Endothelial cell of hepatic sinusoid (primary cell): ENCODE data around the gene CFAP46.
"Not testable (repeated sequence)": the region's sequence is repeated elsewhere in the genome, so short reads cannot be mapped to it uniquely, and the experiment has no call there.

Experiments
- in situ Hi-C: cut with HindIII; loops from 2 replicates; pipeline ENCODE4 v1.10.0; 2017; ENCODE audit warnings: low sequenced_read_pairs

Gene CFAP46

DNA sequence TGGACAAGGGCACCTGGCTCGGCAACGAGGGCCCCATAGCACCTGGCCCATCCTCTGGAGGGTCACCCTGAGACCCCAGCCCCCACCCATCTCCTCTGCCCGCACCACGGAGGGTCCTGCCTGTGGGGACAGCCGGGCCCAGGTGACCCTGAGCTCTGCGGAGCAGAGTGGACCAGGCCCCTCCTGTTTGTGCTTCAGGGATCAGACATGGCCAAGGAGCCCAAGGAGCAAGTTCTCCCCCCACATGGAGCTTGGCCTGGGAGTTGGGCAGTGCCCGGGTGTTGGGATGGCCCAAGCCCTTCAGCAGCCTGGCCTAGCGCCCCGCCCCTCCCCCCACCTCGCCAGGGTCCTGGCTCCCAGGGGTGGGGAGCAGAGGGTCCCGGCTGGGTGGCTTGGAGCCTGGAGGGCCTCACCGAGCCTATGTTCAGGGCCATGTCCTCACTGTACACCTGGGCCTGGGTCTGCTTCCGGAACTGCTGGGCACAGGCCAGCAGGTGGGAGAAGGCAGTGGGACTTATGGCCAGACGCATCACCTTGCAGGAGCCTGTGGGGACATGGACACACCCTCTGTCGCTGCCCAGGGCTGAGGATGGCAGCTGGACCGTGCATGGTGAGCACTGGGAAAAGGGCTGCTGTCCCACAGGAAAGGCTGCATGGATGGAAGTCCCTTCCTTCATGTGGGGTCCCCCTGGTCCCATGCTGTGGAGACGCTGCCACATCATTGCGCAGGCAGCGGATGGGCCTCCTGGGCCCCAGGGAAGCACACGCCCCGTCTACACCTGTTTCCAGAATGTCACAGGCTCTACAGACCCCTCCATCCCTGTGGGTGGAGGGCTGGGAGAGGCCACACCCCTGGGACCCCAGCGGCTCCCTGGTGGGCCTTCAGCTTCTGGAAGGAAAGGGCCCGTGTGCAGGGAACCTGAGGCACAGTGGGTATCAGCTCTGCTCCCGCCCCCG lies 107.2 kb downstream of the CFAP46 start:
- in situ Hi-C loops, result loop anchor here (5.0 kb wide), 1 partner anchor 63 kb away; no protein-coding TSS in a partner anchor

DNA sequence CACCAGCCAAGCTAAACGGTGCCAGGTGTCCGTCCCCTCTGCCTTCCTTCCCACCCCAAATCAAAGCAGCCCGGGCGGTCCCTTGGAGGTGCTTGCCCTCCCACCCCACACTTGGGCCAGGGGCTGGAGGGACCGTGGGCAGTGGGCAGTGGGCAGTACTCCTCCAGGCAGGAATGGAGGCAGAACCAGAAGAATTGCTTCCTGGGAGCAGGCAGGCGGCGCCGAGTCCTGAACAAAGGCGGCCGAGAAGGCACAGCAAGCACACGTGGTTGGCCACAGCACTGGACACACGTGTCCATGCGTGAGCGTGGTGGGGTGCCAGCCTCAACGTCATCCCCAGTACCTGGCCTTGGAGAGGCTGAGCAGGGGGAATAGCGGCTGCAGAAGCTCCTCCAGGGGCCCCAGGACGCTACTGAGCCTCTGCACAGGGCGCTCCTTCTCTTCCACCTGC lies 108.0 kb downstream of the CFAP46 start:
- in situ Hi-C loops, result loop anchor here (5.0 kb wide), 1 partner anchor 62 kb away; no protein-coding TSS in a partner anchor

DNA sequence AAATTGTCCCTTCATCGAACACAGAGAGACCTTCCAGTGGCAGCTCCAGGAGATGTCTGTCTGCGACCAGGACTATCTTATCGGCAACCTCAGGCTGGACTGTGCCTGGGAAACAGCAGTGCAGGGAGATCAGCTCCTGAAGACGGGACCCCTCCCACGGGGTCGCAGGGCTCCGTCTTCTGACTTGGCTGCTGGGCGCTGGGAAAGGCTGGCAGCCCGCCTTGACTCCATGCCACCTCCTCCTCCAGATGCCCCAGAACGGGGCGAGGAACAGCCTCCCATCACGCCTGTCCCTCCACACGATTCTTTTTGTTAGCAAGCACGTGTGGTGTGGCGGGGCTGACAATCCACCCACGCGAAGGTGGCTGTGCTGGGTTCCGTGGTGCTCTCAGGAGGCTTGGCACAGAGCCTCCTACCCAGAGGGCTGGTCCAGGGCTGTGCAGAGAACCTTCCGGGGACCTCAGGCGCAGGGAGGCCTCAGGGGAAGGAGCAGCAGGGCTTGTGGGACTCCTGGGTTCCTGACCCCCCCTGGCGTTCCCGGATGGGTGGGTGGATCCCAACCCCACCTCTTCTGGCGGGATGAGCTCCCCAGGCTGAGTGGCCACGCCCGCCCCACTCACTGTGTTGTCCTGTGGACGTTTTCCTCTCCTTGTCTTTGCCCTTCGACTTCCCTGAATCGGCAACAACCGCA lies 108.8 kb downstream of the CFAP46 start:
- in situ Hi-C loops, result loop anchor here (5.0 kb wide), 1 partner anchor 61 kb away; no protein-coding TSS in a partner anchor

DNA sequence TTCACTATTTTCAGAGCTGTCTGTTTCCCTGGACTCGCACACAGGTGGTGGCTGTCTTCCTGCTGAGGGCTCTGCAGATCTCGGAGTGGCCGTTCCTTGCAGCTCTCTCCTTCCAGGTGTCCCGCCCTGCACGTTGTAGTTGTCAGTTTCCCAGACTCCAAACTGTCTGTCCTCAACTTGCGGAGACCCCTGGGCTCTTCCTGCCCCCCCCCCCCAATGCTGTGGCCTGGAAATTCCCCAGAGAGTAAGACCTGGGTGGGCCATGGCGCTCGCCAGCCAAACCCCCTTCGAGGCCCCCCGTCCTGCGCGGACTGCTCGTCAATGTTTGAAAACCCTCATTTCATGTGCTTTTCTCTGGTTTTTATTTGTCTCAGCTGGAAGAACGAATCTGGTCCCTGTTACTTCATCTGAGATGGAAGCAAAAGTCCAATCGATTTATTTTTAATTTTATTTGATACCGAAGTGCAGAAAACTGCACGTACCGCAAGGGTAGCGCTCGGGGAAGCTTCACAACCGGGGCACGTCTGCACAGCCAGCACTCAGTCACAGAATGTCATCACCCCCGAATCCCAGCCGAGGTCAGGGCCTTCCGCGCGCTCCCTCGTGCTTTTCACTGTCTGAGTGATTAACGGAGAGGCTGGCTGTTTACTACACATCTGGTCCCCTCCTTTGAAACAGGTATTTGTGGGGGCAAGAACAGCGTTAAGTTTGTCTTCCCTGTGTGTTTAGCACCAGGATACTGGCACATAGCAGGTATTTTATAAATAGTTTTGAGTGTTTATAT lies 110.0 kb downstream of the CFAP46 start:
- in situ Hi-C loops, result loop anchor here (5.0 kb wide), 1 partner anchor 60 kb away; no protein-coding TSS in a partner anchor

DNA sequence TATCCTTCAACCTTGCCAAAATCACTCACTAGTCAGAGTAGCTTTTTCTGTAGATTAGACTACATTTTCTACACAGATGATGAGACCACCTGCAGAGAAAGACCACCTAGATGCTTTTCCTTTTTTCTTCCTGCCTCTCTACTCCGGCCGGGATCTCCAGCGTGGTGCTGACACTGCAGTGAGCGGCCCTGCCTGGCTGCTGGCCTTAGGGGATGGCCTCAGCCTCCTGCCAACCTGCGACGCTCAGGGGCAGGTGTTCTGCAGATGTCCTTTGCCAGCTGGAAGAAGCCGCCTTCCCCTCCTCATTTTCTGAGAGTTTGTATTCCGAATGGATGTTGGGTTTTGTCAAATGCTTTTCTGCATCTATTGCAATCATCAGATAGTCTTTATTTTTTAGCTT lies 113.0 kb downstream of the CFAP46 start:
- in situ Hi-C loops, result no loop called here

DNA sequence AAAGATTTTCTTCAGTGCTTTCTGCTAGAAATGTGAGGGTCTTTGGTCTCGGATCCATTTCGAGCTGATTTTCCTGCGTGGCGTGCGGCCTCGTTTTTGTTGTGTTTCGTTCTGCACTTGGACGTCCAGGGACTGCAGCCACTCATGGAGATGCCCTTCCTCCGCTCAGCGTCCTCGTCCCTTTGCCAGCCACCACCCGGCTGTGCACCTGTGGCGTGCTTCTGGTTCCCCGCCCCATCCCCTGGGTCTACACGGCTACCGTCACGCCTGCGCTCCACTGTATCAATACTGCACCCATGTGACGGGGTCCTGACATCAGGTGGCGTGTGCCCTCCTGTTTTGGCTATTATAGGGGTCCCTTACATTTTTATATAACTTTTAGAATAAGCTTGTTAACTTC lies 113.7 kb downstream of the CFAP46 start:
- in situ Hi-C loops, result no loop called here

DNA sequence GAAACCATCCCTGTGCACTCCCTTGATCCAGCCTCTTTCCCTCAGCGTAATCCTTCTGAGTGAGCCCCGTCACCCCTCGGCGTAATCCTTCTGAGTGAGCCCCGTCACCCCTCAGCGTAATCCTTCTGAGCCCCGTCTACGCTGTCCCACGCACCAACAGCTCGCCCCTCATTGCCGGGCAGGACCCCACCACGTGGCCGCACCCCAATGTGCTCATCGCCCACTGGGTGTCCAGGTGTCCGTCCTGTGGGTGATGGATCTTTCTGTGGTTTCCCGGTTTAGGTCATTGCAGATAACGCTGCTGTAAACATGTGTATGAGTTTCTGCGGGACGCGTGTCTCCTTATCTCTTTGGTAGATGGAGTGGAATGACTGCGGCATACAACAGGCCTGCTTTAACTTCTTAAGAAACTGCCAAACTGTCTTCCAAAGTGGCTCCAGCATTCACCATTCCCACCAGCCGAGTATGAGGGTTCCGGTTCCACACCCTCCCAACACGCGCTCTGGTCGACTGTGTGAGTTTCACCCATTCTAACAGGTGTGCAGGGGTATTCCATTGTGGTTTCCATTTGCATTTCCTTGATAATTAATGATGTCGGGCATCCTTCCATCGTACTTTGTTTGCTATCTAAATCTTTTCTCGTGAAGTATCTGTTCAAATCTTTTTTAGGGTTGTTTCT lies 114.4 kb downstream of the CFAP46 start:
- in situ Hi-C loops, result no loop called here

DNA sequence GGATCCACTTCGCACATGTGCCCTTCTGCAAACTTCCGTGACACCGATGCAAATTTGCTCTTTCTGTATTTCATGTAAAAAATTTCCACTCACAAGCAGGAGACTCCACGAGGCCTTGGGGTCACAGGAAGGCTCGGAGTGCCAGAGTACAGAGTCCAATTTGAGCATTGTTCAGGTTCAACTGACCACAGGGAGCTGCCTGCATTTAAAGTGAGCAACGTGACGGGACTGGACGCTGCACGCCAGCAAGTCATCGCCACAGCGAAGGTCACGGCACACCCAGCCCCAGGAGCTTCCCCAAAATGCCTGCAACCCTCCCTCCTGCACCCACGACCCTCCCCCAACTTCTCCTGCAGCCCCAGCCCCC lies 115.0 kb downstream of the CFAP46 start:
- in situ Hi-C loops, result no loop called here

DNA sequence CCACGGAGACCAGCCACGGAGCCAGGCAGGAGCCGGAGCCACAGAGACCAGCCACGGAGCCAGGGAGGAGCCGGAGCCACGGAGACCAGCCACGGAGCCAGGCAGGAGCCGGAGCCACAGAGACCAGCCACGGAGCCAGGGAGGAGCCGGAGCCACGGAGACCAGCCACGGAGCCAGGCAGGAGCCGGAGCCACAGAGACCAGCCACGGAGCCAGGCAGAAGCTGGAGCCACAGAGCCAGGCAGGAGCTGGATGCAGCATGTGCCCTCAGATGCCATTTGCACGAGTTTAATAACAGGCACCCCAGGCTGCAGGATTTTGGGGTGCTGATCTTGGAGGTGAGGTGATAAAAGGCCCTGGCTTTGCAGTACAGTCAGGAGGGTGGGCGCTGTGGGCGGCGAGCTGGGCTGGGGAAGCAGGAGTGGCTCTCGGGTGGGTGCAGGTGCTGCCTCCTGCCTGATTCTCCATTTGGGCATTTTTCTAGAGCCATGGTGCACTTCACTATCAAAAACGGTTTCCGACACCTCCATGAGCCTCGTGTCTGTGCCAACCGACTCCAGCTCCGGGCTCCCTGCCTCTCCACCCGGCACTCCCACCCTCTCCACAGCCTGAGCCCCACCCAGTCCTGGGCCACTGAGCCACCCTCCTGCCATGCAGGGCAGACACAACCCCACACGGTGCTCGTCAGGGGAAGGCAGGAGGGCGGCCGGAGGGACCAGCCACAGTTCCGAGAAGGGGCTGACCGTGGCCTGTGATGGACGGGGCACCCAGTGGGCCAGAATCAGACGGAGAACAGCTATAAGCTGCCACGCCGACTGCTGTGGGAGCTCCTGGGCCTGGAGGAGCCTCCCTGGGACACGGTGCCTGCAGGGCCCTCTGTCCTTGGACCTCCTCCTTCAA lies 115.6 kb downstream of the CFAP46 start:
- in situ Hi-C loops, result no loop called here

DNA sequence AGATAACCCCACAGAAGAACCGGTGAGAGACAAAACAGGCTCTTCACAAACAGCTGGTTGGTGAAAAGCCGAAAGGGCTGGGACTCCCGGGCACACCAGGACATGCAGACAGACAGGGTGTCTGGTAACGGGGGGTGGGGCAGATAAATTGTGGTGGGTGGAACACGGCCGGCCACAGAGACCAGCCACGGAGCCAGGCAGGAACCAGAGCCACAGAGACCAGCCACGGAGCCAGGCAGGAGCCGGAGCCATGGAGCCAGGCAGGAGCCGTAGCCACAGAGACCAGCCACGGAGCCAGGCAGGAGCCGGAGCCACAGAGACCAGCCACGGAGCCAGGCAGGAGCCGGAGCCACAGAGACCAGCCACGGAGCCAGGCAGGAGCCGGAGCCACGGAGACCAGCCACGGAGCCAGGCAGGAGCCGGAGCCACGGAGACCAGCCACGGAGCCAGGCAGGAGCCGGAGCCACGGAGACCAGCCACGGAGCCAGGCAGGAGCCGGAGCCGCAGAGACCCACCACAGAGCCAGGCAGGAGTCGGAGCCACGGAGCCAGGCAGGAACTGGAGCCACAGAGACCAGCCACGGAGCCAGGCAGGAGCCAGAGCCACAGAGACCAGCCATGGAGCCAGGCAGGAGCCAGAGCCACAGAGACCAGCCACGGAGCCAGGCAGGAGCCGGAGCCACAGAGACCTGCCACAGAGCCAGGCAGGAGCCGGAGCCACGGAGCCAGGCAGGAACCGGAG lies 116.4 kb downstream of the CFAP46 start:
- in situ Hi-C loops, result not testable (repeated sequence)

DNA sequence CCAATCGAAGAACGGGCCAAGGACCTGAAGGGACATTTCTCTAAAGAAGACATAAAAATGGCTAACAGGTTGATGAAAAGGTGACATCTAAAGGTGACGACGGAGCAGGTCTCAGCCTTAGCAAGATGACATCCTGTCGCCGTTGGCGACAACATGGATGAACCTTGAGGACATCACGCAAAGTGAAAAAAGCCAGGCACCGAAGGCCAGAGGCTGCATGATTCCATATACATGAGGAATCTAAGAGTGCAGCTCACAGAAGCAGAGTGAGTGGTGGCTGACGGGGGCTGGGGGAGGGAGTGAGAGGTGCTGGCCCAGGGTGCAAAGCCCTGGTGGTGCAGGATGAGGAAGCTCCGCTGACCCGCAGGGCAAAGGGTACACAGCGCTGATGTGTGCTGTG lies 122.3 kb downstream of the CFAP46 start:
- in situ Hi-C loops, result no loop called here

DNA sequence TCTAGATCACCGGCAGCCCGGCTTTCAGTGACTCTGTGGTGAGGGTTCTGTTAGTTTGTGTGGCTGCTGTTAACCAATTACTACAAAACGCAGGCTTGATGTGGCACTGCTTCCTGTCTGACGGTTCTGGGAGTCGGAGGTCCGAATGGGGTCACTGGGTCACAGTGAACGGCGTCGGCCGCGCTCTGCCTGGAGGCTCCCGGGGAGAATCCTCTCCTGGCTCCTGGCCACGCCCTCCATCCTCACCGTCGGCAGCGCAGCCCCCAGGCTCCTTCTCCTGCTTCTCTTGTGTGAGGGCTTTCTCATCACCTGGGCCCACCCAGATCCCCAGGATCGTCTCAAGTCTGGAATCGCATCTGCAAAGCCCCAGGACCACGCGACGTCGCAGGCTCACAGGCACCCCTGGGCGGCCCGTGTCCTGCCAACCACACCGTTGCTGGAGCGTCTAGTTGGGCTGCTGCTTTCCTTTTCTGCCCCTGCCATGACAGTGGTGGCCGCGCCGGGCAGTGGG lies 124.6 kb downstream of the CFAP46 start:
- in situ Hi-C loops, result no loop called here

DNA sequence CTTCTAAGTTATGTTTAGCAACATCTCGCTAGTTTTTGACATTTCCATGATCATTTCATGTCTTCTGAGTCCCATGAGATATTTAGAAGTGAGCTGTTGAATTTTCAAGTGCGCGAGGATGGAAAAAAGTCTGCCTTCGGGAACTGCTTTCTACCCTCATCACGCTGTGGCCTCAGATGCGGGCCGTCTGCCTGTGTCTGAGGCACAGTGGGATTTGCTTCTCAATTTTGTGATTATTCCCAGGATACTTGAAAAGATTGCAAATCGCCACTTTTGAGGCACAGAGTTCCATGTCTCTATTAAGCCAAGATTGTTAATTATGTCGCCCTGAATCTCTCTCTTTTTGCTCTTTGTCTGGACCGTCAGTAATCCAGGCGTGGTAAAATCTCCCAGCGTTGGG lies 125.7 kb downstream of the CFAP46 start:
- in situ Hi-C loops, result no loop called here

DNA sequence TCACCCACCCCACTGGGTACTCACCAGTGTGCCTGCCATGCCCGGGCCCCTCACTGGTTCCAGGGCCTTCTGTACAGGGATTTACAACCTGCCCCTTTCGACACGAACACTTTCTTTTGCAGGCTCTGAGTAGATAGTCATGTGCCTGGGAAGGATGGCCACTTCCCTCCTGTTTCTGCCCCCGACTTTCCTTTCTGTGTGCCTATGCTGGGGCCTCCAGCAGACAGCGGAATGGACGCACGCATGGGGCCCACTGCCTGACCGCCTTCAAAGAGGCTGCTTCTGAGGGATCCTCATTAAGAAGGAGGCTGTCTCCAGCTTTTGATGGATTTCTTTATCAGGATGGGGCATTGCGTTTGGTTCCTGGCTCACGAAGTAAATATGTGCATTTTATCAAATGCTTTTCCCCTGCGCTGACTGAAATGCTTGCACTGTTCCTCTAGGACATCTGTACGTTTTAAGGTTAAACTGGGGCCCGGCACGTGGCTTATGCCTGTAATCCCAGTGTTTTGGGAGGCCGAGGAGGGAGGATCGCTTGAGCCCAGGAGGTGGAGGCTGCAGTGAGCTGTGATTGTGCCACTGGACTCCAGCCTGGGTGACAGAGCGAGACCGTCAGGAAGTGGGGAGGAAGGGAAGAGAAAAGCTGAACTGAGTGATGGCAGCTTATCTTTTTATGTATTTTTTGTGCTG lies 127.1 kb downstream of the CFAP46 start:
- in situ Hi-C loops, result no loop called here

DNA sequence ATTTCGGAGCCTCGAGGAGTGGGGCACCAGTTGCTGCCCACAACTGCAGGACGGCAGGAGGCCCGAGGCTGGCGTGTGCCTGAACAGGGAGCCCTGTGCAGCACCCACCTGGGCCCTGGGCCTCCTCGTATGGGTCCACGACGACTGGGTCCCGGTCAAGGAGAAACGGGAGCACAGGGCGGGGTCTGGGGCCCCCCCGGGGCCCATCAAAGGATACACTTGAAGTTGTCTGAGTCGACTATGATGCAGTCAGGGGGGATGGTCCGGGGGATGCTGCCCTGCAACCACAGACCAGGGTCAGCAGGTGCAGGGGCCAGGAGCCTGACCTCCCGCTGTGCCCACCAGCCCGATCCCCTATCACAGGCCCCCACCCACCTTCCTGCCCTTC lies 127.9 kb downstream of the CFAP46 start:
- in situ Hi-C loops, result no loop called here

DNA sequence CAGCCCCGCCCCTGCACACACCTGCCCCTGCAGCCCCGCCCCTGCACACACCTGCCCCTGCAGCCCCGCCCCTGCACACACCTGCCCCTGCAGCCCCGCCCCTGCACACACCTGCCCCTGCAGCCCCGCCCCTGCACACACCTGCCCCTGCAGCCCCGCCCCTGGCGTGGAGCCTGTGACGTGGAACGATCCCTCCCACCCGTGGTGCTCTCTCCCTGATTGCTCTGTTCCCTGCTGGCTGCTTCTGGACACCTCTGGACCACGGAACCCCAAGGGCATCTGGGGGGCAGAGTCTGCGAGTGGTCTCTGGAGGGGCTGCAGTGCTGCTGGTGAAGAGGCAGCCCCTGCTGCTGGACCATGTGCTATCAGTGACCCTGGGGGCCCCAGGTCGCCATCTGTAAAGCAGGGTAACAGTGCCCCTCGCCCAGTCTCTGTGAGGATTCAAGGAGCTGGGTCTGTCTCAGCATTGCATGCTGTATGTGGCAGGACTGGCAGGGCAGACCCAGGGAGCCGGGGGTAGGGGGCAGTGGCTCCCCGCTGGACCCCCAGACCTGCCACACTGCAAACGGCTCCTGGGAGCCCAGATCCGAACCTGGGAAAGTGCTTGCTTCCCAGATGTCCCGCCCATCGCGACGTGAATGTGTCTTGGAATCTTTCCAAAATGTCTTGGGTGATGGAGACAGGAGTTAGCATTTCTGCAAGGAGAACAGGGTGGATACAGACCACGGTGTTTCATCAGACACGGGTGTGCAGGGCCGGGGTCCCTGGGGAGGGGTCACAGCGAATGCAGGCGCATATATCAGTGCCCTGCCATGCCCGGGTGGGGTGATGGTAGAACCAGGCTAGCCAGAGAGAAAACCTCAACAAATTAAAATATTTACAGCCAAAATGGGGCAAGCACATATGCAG lies 128.6 kb downstream of the CFAP46 start:
- in situ Hi-C loops, result no loop called here

DNA sequence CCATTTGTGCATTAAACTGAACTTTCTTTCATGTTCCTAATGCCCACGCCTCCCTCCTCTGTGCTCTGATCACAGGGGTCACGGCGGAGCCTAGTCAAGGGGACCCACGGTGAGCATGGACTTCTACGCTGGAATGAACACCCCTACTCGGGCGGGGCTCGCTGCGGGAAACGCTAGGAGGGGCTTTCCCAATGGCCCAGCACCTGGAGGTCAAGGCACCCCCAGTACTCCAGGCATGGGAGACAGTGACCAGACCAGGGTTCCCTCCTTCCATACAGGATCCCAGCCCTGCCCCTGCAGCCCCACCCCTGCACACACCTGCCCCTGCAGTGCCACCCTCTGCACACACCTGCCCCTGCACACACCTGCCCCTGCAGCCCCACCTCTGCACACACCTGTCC lies 129.4 kb downstream of the CFAP46 start:
- in situ Hi-C loops, result no loop called here
